NB4 (cell line): ENCODE data around the gene HDAC11.

Source experiments
- CTCF ChIP-seq: IDR thresholded peaks from one replicate; pipeline ENCODE4 v1.5.1; 2012; ENCODE audit warnings: low read depth, low read length
- POLR2A ChIP-seq: IDR thresholded peaks from 2 replicates; pipeline ENCODE4 v1.6.1; 2011; ENCODE audit warnings: mild to moderate bottlenecking; ENCODE audit not compliant: insufficient read length; ENCODE audit errors: extremely low read depth

- TF ChIP-seq CTCF = no peak
- no peak for TF ChIP-seq POLR2A
Observed at GRCh38 chr3:13462125-13462629, 17.9 kb upstream of the HDAC11 start.
